SIG-M5 (cell line): ENCODE data around the gene GMCL2.

Experiments used
- DNase-seq: peaks from one replicate; lab custom pipeline; 2025; lab: John Stamatoyannopoulos, UW

The GMCL2 gene

GRCh38 chr5:178182158-178182876 is 4.9 kb downstream of the GMCL2 start:
- peak; percentile 63 for DNase-seq

GRCh38 chr5:178180141-178180863 is 6.9 kb downstream of the GMCL2 start:
- no peak for DNase-seq

- DNase-seq, result no peak
These were observed 9.6 kb downstream of the GMCL2 start for GRCh38 chr5:178177569-178177968.

- no peak for DNase-seq
These were observed 10.4 kb downstream of the GMCL2 start for GRCh38 chr5:178176791-178177190.

GRCh38 chr5:178174456-178174855 is 12.7 kb downstream of the GMCL2 start:
- DNase-seq, result no peak

- DNase-seq, result no peak
These were observed 16.7 kb downstream of the GMCL2 start for GRCh38 chr5:178170455-178170854.

- no peak for DNase-seq
These were observed 21.6 kb downstream of the GMCL2 start for GRCh38 chr5:178165581-178165980.

GRCh38 chr5:178163772-178164735 is 23.1 kb downstream of the GMCL2 start:
- DNase-seq, result no peak

- DNase-seq, result no peak
These were observed 24.7 kb downstream of the GMCL2 start for GRCh38 chr5:178162481-178162880.

GRCh38 chr5:178160176-178160575 is 27.0 kb downstream of the GMCL2 start:
- no peak for DNase-seq

GRCh38 chr5:178155065-178155464 is 32.1 kb downstream of the GMCL2 start:
- no peak for DNase-seq

- peak; percentile 86 for DNase-seq
These were observed 33.4 kb downstream of the GMCL2 start, which contains the start of gene NHP2 for GRCh38 chr5:178153530-178154340. Gene NHP2, minus strand, starts transcription at chr5:178153885. Its CDS starts 68 bp downstream, at chr5:178153817.

GRCh38 chr5:178152491-178153444 is 34.4 kb downstream of the GMCL2 start:
- no peak for DNase-seq

- no peak for DNase-seq
These were observed 36.0 kb downstream of the GMCL2 start for GRCh38 chr5:178150977-178151734.

GRCh38 chr5:178149199-178149932 is 37.8 kb downstream of the GMCL2 start:
- DNase-seq, result no peak

GRCh38 chr5:178147406-178147805 is 39.8 kb downstream of the GMCL2 start:
- no peak for DNase-seq

GRCh38 chr5:178145965-178146820 is 41.0 kb downstream of the GMCL2 start:
- DNase-seq, result no peak

GRCh38 chr5:178143901-178144300 is 43.3 kb downstream of the GMCL2 start:
- DNase-seq, result no peak
